K562 (cell line): ENCODE measurements around the gene MAB21L3. TPM values are rescaled to one million over a fixed set of nuclear protein-coding genes. Genes with fewer than 3 reads are reported as not detected.

Source experiments
- ATAC-seq: fragments of 200-7000 bp; cut with Tn5 transposase; 3 replicates; pipeline ENCODE4 v1.9.1; 2020; ENCODE audit warnings: moderate library complexity
- BruUV-seq: library from RNA; stranded (reverse); fragments of 400-500 nt; replicated peaks from 2 replicates; lab custom pipeline; 2021; lab: Mats Ljungman, UMichigan
- CTCF ChIA-PET: fragments of 300-600 bp; formaldehyde crosslinking; extraction: SDS; loops from one replicate; lab custom pipeline; 2021; ENCODE audit warnings: low intra/inter-chr PET ratio; lab: Yijun Ruan, JAX
- POLR2A ChIA-PET: fragments of 300-600, 350-650 bp; sonication (Branson Sonifier 250); formaldehyde crosslinking; extraction: SDS; loops from one replicate; lab custom pipeline; 2021; ENCODE audit warnings: antibody characterized with exemption, inconsistent platforms; lab: Yijun Ruan, JAX
- DNase-seq, 4 experiments: peaks; one replicate each; pipeline versions ENCODE4 v3.0.0 to v3.0.0-alpha.2; 2011 to 2018; ENCODE audit warnings: low spot score in 3 of 4, mixed read lengths in 3 of 4; ENCODE audit errors: extremely low read depth in 1 of 4
- FAIRE-seq: peaks from 2 replicates; lab custom pipeline; 2011; peaks lifted over from hg19 to GRCh38; lab: Jason Lieb, UNC
- H2AFZ ChIP-seq: 2 replicates; pipeline ENCODE4 v1.6.0; 2011; ENCODE audit warnings: low read depth, low read length, control low read depth, inconsistent platforms
- H3K27ac ChIP-seq: fragments of 200-600 bp; 3 replicates; pipeline ENCODE4 v1.8.0; 2011; ENCODE audit warnings: low read depth, mild to moderate bottlenecking, control low read depth, inconsistent platforms, low read length, moderate library complexity, mixed read lengths; ENCODE audit errors: extremely low read depth
- H3K27me3 ChIP-seq, 2 experiments: fragments of 300-600 bp in 1 of 2; 2 replicates in 1 of 2; 3 replicates in 1 of 2; pipeline versions ENCODE4 v1.6.0 to v1.8.0; 2011; ENCODE audit warnings: inconsistent platforms in 2 of 2, low read length in 2 of 2, mild to moderate bottlenecking in 1 of 2, mixed read lengths in 1 of 2, moderate library complexity in 1 of 2; ENCODE audit not compliant: control insufficient read depth in 2 of 2, insufficient read depth in 2 of 2
- H3K36me3 ChIP-seq: fragments of 300-600 bp; 3 replicates; pipeline ENCODE4 v1.8.0; 2011; ENCODE audit warnings: mild to moderate bottlenecking, low read length, inconsistent platforms; ENCODE audit not compliant: control insufficient read depth, insufficient read depth
- H3K4me1 ChIP-seq, 2 experiments: fragments of 200-600 bp in 1 of 2; replicated peaks in 1 of 2; 2 replicates in 1 of 2; 3 replicates in 1 of 2; pipeline versions ENCODE4 v1.5.1 to v1.8.0; 2011; ENCODE audit warnings: inconsistent platforms in 2 of 2, low read length in 2 of 2, mild to moderate bottlenecking in 1 of 2, mixed read lengths in 1 of 2, moderate library complexity in 1 of 2; ENCODE audit not compliant: control insufficient read depth in 2 of 2, insufficient read depth in 2 of 2
- H3K4me2 ChIP-seq: 2 replicates; pipeline ENCODE4 v1.6.1; 2011; ENCODE audit warnings: low read length, control low read depth, inconsistent platforms, mixed read lengths; ENCODE audit not compliant: insufficient read depth
- H3K4me3 ChIP-seq: fragments of 200-600 bp; sonication (generic), shearing (Covaris generic); 2 replicates; pipeline ENCODE4 v1.5.1; 2016; ENCODE audit warnings: control low read depth, inconsistent platforms
- H3K79me2 ChIP-seq: fragments of 200-600 bp; 3 replicates; pipeline ENCODE4 v1.8.0; 2011; ENCODE audit warnings: low read length, inconsistent platforms; ENCODE audit not compliant: control insufficient read depth, insufficient read depth
- H3K9ac ChIP-seq, 2 experiments: 2 replicates each; pipeline versions ENCODE4 v1.6.0 to v1.6.1; 2011; ENCODE audit warnings: low read depth in 2 of 2, low read length in 2 of 2, control low read depth in 1 of 2, inconsistent platforms in 1 of 2, mild to moderate bottlenecking in 1 of 2, mixed read lengths in 1 of 2; ENCODE audit not compliant: insufficient read depth in 1 of 2
- H3K9me1 ChIP-seq: one replicate; pipeline ENCODE4 v1.6.0; 2011; ENCODE audit warnings: inconsistent platforms, mild to moderate bottlenecking, low read length, moderate library complexity; ENCODE audit not compliant: control insufficient read depth, insufficient read depth
- H3K9me3 ChIP-seq: replicated peaks from 2 replicates; pipeline ENCODE4 v1.5.1; 2011; ENCODE audit warnings: low read depth, low read length, inconsistent platforms; ENCODE audit not compliant: control insufficient read depth, insufficient read depth
- H4K20me1 ChIP-seq: replicated peaks from 2 replicates; pipeline ENCODE4 v1.6.1; 2011; ENCODE audit warnings: low read length, inconsistent platforms, mixed read lengths; ENCODE audit not compliant: control insufficient read depth, insufficient read depth
- ASH1L ChIP-seq: fragments of 450-650 bp; IDR thresholded peaks from 2 replicates; pipeline ENCODE4 v1.6.1; 2018; ENCODE audit warnings: borderline replicate concordance, mild to moderate bottlenecking, low read depth; ENCODE audit not compliant: partially characterized antibody
- FOXA1 ChIP-seq: fragments of 450-650 bp; IDR thresholded peaks from 2 replicates; pipeline ENCODE4 v1.6.1; 2016; ENCODE audit warnings: mild to moderate bottlenecking, borderline replicate concordance
- HSF4 ChIP-seq: fragments of 250-450 bp; sonication (Bioruptor Pico); IDR thresholded peaks from 2 replicates; pipeline ENCODE4 v2.1.2; 2022; ENCODE audit warnings: mild to moderate bottlenecking, moderate library complexity, borderline replicate concordance
- KLF1 ChIP-seq: fragments of 450-650 bp; IDR thresholded peaks from 2 replicates; pipeline ENCODE4 v1.6.1; 2016; ENCODE audit warnings: missing genetic modification characterization, missing compliant biosample characterization
- MAFG ChIP-seq: fragments of 450-650 bp; conservative IDR thresholded peaks from 2 replicates; pipeline ENCODE4 v1.6.1; 2016; ENCODE audit warnings: missing genetic modification characterization, missing compliant biosample characterization
- RBM17 ChIP-seq: fragments of 200-400 bp; formaldehyde crosslinking; IDR thresholded peaks from 2 replicates; pipeline ENCODE4 v1.6.1; 2017; ENCODE audit warnings: low read depth, mild to moderate bottlenecking, low read length, borderline replicate concordance
- RCOR1 ChIP-seq, 2 experiments: IDR thresholded peaks; 2 replicates each; pipeline ENCODE4 v1.6.1; 2012; ENCODE audit warnings: low read depth in 2 of 2, low read length in 2 of 2, borderline replicate concordance in 1 of 2, improper control_type of control experiment in 1 of 2
- RFX5 ChIP-seq: IDR thresholded peaks from 2 replicates; pipeline ENCODE4 v1.6.1; 2011; ENCODE audit warnings: low read depth, mild to moderate bottlenecking, improper control_type of control experiment, low read length
- XRCC4 ChIP-seq: IDR thresholded peaks from one replicate; pipeline ENCODE4 v1.6.1; 2011; ENCODE audit not compliant: insufficient read depth, insufficient read length; ENCODE audit errors: extremely low read depth
- ZFP30 ChIP-seq: fragments of 250-450 bp; sonication (Bioruptor Pico); IDR thresholded peaks from 2 replicates; pipeline ENCODE4 v1.8.0; 2022; ENCODE audit warnings: moderate library complexity, mild to moderate bottlenecking, inconsistent platforms, borderline replicate concordance
- ZNF224 ChIP-seq: sonication (generic); formaldehyde crosslinking; IDR thresholded peaks from 2 replicates; pipeline ENCODE4 v1.8.0; 2022; ENCODE audit warnings: mild to moderate bottlenecking, missing genetic modification reagents
- WGBS: fragments of 100-300 bp; shearing (Covaris generic); methylation state at CpG from one replicate; pipeline ENCODE4 v1.1.6; 2016; ENCODE audit warnings: low coverage, mixed read lengths; ENCODE audit not compliant: insufficient coverage; ENCODE audit errors: missing lambda C conversion rate; 5-methylcytosine and 5-hydroxymethylcytosine counted together
- in situ Hi-C: fragments of 300-500 bp; cut with MboI; formaldehyde crosslinking; loops from 4 replicates; pipeline ENCODE4 v1.15.0; 2018; ENCODE audit warnings: inconsistent platforms, mixed read lengths
- intact Hi-C: fragments of 100-400 bp; cut with micrococcal nuclease; formaldehyde crosslinking; loops from 2 replicates; pipeline ENCODE4 v1.14.2; 2022
- polyA plus RNA-seq, 8 experiments: library from polyadenylated mRNA; depleted of rRNA in 4 of 8; stranded (reverse) in 5 of 8; unstranded in 3 of 8; fragments of >200 nt; fragmentation: Nextera tagmentation in 2 of 8; fragmentation: Illumina TruSeq in 1 of 8; extraction: Ambion mirVana in 2 of 8; extraction: Trizol in 1 of 8; gene quantifications; 2 replicates each; pipeline versions ENCODE4 v1.2.1 to v1.2.3, GENCODE V29; 2011 to 2014; ENCODE audit warnings: inconsistent platforms in 1 of 8, missing spikeins in 1 of 8
- total RNA-seq, 7 experiments: library from RNA; depleted of rRNA in 6 of 7; stranded (reverse); fragments of >200 nt in 6 of 7; fragmentation: Illumina TruSeq in 2 of 7; extraction: Trizol in 2 of 7; gene quantifications; 2 replicates each; pipeline versions ENCODE4 v1.2.1 to v1.2.3, GENCODE V29; 2011 to 2021; ENCODE audit warnings: low replicate concordance in 1 of 7
- TF ChIP-seq, protein P1 (sequence below): fragments of 450-650 bp; formaldehyde crosslinking; IDR thresholded peaks from 2 replicates; pipeline ENCODE4 v1.4.0; 2020; ENCODE audit warnings: mild to moderate bottlenecking, moderate library complexity
- TF ChIP-seq, protein P2 (sequence below), 2 experiments: IDR thresholded peaks; 2 replicates each; pipeline ENCODE4 v1.6.1; 2011; ENCODE audit warnings: borderline replicate concordance in 1 of 2, control low read depth in 1 of 2, low read depth in 1 of 2, low read length in 1 of 2, mild to moderate bottlenecking in 1 of 2, mixed read lengths in 1 of 2, moderate library complexity in 1 of 2; ENCODE audit not compliant: insufficient read depth in 1 of 2, insufficient read length in 1 of 2, poor library complexity in 1 of 2, severe bottlenecking in 1 of 2; ENCODE audit errors: extremely low read depth in 1 of 2

Gene MAB21L3
- total and polyA plus RNA-seq, 9 of the 15 experiments (the other 6 are each of a cell fraction or from before 2014, with no cell fraction given): not detected

DNA sequence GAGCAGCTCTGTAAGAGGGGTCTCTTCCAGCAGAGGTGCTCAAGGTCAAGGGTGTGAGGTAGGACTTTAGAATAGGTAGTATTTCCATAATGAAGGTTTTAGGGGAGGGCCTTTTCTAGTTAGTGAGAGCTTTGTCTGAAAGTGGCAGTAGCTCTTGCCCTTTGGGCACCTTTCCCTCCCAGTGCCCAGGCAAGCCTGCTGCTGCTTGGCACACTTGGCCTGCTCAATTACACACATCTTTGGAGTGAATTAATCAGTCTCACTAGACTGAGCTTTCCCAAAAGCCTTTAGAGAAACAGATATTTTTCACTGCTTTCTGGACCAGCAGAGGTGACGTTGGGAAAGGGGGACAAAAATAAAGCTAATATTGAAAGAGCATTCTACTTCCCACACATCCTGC lies 48.0 kb downstream of the MAB21L3 start (continued):
- TF ChIP-seq, protein P1, sequence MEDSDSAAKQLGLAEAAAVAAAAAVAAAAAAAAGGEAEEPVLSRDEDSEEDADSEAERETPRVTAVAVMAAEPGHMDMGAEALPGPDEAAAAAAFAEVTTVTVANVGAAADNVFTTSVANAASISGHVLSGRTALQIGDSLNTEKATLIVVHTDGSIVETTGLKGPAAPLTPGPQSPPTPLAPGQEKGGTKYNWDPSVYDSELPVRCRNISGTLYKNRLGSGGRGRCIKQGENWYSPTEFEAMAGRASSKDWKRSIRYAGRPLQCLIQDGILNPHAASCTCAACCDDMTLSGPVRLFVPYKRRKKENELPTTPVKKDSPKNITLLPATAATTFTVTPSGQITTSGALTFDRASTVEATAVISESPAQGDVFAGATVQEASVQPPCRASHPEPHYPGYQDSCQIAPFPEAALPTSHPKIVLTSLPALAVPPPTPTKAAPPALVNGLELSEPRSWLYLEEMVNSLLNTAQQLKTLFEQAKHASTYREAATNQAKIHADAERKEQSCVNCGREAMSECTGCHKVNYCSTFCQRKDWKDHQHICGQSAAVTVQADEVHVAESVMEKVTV (CRISPR knock-in tag): no peak
- no peak for TF ChIP-seq ASH1L
- TF ChIP-seq, protein P2, sequence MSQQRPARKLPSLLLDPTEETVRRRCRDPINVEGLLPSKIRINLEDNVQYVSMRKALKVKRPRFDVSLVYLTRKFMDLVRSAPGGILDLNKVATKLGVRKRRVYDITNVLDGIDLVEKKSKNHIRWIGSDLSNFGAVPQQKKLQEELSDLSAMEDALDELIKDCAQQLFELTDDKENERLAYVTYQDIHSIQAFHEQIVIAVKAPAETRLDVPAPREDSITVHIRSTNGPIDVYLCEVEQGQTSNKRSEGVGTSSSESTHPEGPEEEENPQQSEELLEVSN (IDR thresholded peaks at IDR 0.05; ENCODE audit: borderline replicate concordance in 1 of 2, extremely low read depth in 1 of 2, insufficient read depth in 1 of 2, insufficient read length in 1 of 2, low read depth in 1 of 2, low read length in 1 of 2, poor library complexity in 1 of 2, severe bottlenecking in 1 of 2): no peak
- TF ChIP-seq FOXA1: no peak
- TF ChIP-seq KLF1 (tag): no peak
- TF ChIP-seq HSF4: no peak
- no peak for TF ChIP-seq XRCC4
- no peak for TF ChIP-seq RFX5
- TF ChIP-seq MAFG: no peak

DNA sequence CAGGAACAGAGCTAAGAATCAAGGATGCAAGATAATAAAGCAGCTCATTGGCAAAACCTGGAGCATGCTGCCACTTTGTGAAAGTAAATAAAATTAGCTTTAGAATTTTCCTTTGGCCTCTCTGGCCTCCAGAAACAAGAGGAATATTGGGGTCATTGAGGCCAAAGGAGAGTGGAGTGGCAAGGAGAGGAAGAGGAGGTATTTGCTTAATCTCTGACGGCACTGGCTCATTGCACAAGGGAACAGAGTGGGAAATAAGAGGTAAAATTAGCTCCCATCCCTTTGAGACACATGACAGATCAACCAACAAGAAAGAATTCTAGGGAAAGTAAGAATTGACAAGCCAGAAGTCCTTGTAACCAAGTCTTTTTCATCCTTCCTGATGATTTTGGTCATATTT lies 48.4 kb downstream of the MAB21L3 start:
- H3K4me2 ChIP-seq: no peak overlapping the region
- no peaks in the 10 kb centered on the region for H3K79me2 ChIP-seq
- no peaks in the 10 kb centered on the region; the same call in 2 of the 3 replicates for H3K36me3 ChIP-seq
- no peaks in the 10 kb centered on the region for H4K20me1 ChIP-seq
- H3K4me3 ChIP-seq: no peak overlapping the region
- H3K9me1 ChIP-seq: no peaks in the 10 kb centered on the region
- DNase-seq (no peak), FAIRE-seq (no peak), ATAC-seq (no peak)
- H2AFZ ChIP-seq: no peak overlapping the region
- H3K27ac ChIP-seq: no peak overlapping the region
- in situ Hi-C loops (no loop called here), intact Hi-C loops (no loop called here)
- no TSS peak for BruUV-seq
- POLR2A ChIA-PET: interaction anchor here (1.4 kb wide), 1 partner anchor 10 kb away, joined by 3 read pairs; no protein-coding TSS in a partner anchor
- no peak overlapping the region for H3K9ac ChIP-seq
- no peaks in the 10 kb centered on the region for H3K9me3 ChIP-seq
- H3K27me3 ChIP-seq: no peaks in the 10 kb centered on the region; a peak in 1 of 5 replicates
- WGBS: 0% methylated on average over 1 of the region's 1 CpG
- H3K4me1 ChIP-seq: peaks cover 0 to 7% of the 10 kb centered on the region in 2 experiments; a peak in 3 of 5 replicates
- CTCF ChIA-PET: no interaction called here
- TF ChIP-seq RBM17: no peak
- no peak for TF ChIP-seq RCOR1 (IDR thresholded peaks at IDR 0.05; ENCODE audit: borderline replicate concordance in 1 of 2, low read depth in 2 of 2, low read length in 2 of 2)
- TF ChIP-seq ZFP30 (CRISPR knock-in tag): no peak
- no peak for TF ChIP-seq ZNF224 (CRISPR knock-in tag)
